Body of pancreas (tissue), 4 donors: ENCODE measurements around the gene PASD1. TPM values are rescaled to one million over a fixed set of nuclear protein-coding genes. Genes with fewer than 3 reads are reported as not detected.

Experiments used
- ATAC-seq: fragments of 150-250 bp; one replicate; pipeline ENCODE4 v1.9.1; 2016
- DNase-seq, 4 donors: peaks; one replicate each; pipeline ENCODE4 v3.0.0-alpha.2; 2019
- H3K27ac ChIP-seq, 4 donors: fragments of 200-600 bp; sonication (generic); 1 replicate in 3 of 4; 2 replicates in 1 of 4; pipeline versions ENCODE4 v1.5.1 to v1.6.1; 2016 to 2019; ENCODE audit warnings: mild to moderate bottlenecking in 1 of 4, mixed read lengths in 1 of 4, moderate library complexity in 1 of 4
- H3K27me3 ChIP-seq, 2 donors: fragments of 200-600 bp; sonication (generic); one replicate each; pipeline ENCODE4 v1.6.0; 2016; ENCODE audit warnings: mild to moderate bottlenecking in 1 of 2
- H3K36me3 ChIP-seq, 2 donors: fragments of 200-600 bp; sonication (generic); replicated peaks in 1 of 2; 2 replicates each; pipeline ENCODE4 v1.5.1; 2016; ENCODE audit warnings: low read depth in 2 of 2; ENCODE audit not compliant: insufficient read depth in 1 of 2
- H3K4me1 ChIP-seq: fragments of 200-600 bp; sonication (generic); one replicate; pipeline ENCODE4 v1.6.0; 2016
- H3K4me3 ChIP-seq, 2 donors: fragments of 200-600 bp; sonication (generic); 1 replicate in 1 of 2; 2 replicates in 1 of 2; pipeline ENCODE4 v1.5.1; 2016 to 2019
- H3K9me3 ChIP-seq, 3 donors: fragments of 200-600 bp; sonication (generic); 1 replicate in 2 of 3; 2 replicates in 1 of 3; pipeline ENCODE4 v1.5.1; 2016
- CTCF ChIP-seq, 7 experiments: fragments of 450-650 bp in 4 of 7; fragments of 200-600 bp in 3 of 7; sonication (generic) in 3 of 7; IDR thresholded peaks; one replicate each; pipeline ENCODE4 v1.5.1; 2016 to 2019; ENCODE audit warnings: antibody characterized with exemption in 7 of 7
- POLR2A ChIP-seq, 3 donors: fragments of 450-650 bp; IDR thresholded peaks; one replicate each; pipeline ENCODE4 v1.6.1; 2016; ENCODE audit warnings: antibody characterized with exemption in 3 of 3, mild to moderate bottlenecking in 2 of 3
- WGBS, 2 donors: methylation state at CpG; one replicate each; pipeline ENCODE4 v1.1.5; 2017; 5-methylcytosine and 5-hydroxymethylcytosine counted together
- intact Hi-C: fragments of 100-400 bp; cut with DNase I; formaldehyde crosslinking; loops from one replicate; pipeline ENCODE4 v1.15.1; 2023
- total RNA-seq, 2 donors: library from RNA; depleted of rRNA; stranded (reverse); fragments of >200 nt; gene quantifications; one replicate each; pipeline ENCODE4 v1.1.0, GENCODE V29; 2016

The PASD1 gene
- total RNA-seq, 2 donors from 2014 or later: not detected

GRCh38 chrX:151596282-151596681 is 32.8 kb downstream of the PASD1 start:
- TF ChIP-seq POLR2A (IDR thresholded peaks at IDR 0.05): no peak
- no peak for TF ChIP-seq CTCF (IDR thresholded peaks at IDR 0.05)

GRCh38 chrX:151604931-151605330 is 41.5 kb downstream of the PASD1 start:
- WGBS, 2 donors: 57 to 63% methylated on average over 1 of the region's 1 CpG
- Histone ChIP-seq H3K27ac (no peak overlapping the region), H3K27me3 (no peaks in the 10 kb centered on the region), H3K4me1 (no peaks in the 10 kb centered on the region), H3K4me3 (no peak overlapping the region), H3K36me3 (no peaks in the 10 kb centered on the region), H3K9me3 (no peaks in the 10 kb centered on the region)
- intact Hi-C loops: no loop called here
- no peak for DNase-seq
- no peak for ATAC-seq
- TF ChIP-seq POLR2A (IDR thresholded peaks at IDR 0.05) (no peak), CTCF (IDR thresholded peaks at IDR 0.05) (no peak)

More at GRCh38 chrX:151596282-151596681, 32.8 kb downstream of the PASD1 start:
- no peaks in the 10 kb centered on the region for H3K4me1 ChIP-seq
- WGBS, 2 donors: 0% methylated on average over 1 of the region's 1 CpG
- H3K36me3 ChIP-seq: no peaks in the 10 kb centered on the region
- H3K9me3 ChIP-seq: no peaks in the 10 kb centered on the region
- no peak for DNase-seq
- intact Hi-C loops: no loop called here
- ATAC-seq: no peak
- H3K4me3 ChIP-seq: no peak overlapping the region
- H3K27me3 ChIP-seq: no peaks in the 10 kb centered on the region
- no peak overlapping the region for H3K27ac ChIP-seq

GRCh38 chrX:151609222-151609621 is 45.7 kb downstream of the PASD1 start:
- no peaks in the 10 kb centered on the region for H3K27me3 ChIP-seq
- DNase-seq (no peak), ATAC-seq (no peak)
- no peaks in the 10 kb centered on the region for H3K36me3 ChIP-seq
- H3K4me1 ChIP-seq: no peaks in the 10 kb centered on the region
- H3K9me3 ChIP-seq: no peaks in the 10 kb centered on the region
- intact Hi-C loops: no loop called here
- WGBS, 2 donors: 68 to 82% methylated on average over 5 of the region's 5 CpGs
- no peak overlapping the region for H3K4me3 ChIP-seq
- no peak for TF ChIP-seq CTCF (IDR thresholded peaks at IDR 0.05)
- TF ChIP-seq POLR2A (IDR thresholded peaks at IDR 0.05): no peak
- no peak overlapping the region for H3K27ac ChIP-seq

GRCh38 chrX:151621422-151621821 is 57.9 kb downstream of the PASD1 start:
- no peak for DNase-seq
- no peaks in the 10 kb centered on the region for H3K4me1 ChIP-seq
- no peaks in the 10 kb centered on the region for H3K27me3 ChIP-seq
- no peak for ATAC-seq
- WGBS, 2 donors: 41 to 56% methylated on average over 3 of the region's 3 CpGs
- no peaks in the 10 kb centered on the region for H3K9me3 ChIP-seq
- no peaks in the 10 kb centered on the region for H3K36me3 ChIP-seq
- H3K27ac ChIP-seq: no peak overlapping the region
- TF ChIP-seq POLR2A (IDR thresholded peaks at IDR 0.05): no peak
- no peak for TF ChIP-seq CTCF (IDR thresholded peaks at IDR 0.05)
- intact Hi-C loops: no loop called here
- H3K4me3 ChIP-seq: no peak overlapping the region

GRCh38 chrX:151624677-151625076 is 61.2 kb downstream of the PASD1 start:
- intact Hi-C loops: no loop called here
- Histone ChIP-seq H3K4me1 (no peaks in the 10 kb centered on the region), H3K27me3 (no peaks in the 10 kb centered on the region), H3K36me3 (no peaks in the 10 kb centered on the region), H3K9me3 (no peaks in the 10 kb centered on the region), H3K4me3 (no peak overlapping the region), H3K27ac (no peak overlapping the region)
- DNase-seq (no peak), ATAC-seq (no peak)
- TF ChIP-seq CTCF (IDR thresholded peaks at IDR 0.05): no peak
- TF ChIP-seq POLR2A (IDR thresholded peaks at IDR 0.05): no peak
- WGBS, 2 donors: 34 to 35% methylated on average over 2 of the region's 2 CpGs
